ENCODE measurements around the gene XYLT1.

DNA sequence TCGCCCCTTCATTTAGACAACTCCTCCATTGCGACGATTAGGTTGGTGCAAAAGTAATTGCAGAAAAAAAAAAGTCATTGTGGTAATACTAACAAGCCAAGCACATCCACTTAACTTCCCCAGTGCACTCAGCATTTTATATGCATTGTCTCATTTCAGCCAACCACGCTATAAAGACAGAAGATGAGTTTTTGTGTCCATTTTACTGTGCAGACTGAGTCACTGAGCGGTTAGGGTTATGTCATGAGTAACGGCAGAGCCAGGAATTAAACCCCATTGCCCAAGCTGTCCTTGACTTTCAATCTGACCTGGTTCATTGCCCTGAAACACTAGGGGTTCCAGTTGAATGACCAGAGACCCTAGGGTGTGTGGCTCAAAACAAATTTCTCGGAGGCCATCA, 218.7 kb downstream of the XYLT1 start:
- TF ChIP-seq EZH2 (IDR thresholded peaks at IDR 0.05; ENCODE audit: insufficient read depth, poor library complexity, severe bottlenecking) (no peak), EZH2phosphoT487 (IDR thresholded peaks at IDR 0.05; ENCODE audit: insufficient read depth, low read depth) (no peak)
